Umbilical cord (tissue), 2 donors: ENCODE results near the gene CDKAL1. TPM values are rescaled to one million over a fixed set of nuclear protein-coding genes. Genes with fewer than 3 reads are reported as not detected.
A peak's percentile ranks its signal among the peaks of the same experiment; 100 is the strongest.

Experiments
- DNase-seq: peaks from one replicate; pipeline ENCODE4 v3.0.0-alpha.2; 2015; ENCODE audit warnings: low spot score
- total RNA-seq: library from RNA; depleted of rRNA; stranded (reverse); fragments of >200 nt; gene quantifications from one replicate; pipeline ENCODE4 v1.2.3, GENCODE V29; 2014; ENCODE audit warnings: low replicate concordance; ENCODE audit not compliant: insufficient read depth

Gene CDKAL1
- total RNA-seq, 1 donor from 2014 or later, result 24.6 TPM

DNA sequence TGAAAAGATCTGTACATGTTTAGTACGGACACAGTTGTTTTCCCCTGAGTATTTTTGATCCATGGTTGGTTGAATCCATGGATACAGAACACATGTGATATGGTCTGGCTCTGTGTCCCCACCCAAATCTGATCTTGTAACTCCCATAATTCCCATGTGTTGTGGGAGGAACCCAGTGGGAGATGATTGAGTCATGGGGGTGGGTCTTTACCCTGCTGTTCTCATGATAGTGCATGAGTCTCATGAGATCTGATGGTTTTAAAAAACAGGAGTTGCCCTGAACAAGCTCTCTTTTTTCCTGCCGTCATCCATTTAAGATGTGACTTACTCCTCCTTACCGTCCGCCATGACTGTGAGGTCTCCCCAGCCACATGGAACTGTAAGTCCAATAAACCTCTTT is 139.2 kb downstream of the CDKAL1 start:
- DNase-seq, result no peak

DNA sequence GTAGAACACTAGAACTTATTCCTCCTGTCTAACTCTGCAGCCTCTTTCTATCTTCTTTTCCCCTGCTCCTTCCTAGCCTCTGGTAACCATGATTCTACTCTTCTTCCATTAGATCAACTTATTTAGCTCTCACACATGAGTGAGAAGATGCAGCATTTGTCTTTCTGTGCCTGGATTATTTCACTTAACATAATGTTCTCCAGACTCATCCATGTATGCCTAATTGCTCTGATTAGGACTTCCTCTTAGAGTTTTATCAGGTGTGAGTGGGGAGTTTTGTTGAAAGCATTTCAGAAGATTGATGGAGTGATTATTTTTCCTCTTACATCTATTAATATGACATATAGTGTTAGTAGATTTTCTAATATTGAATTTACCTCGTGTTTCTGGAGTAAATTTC is 140.4 kb downstream of the CDKAL1 start:
- no peak for DNase-seq

DNA sequence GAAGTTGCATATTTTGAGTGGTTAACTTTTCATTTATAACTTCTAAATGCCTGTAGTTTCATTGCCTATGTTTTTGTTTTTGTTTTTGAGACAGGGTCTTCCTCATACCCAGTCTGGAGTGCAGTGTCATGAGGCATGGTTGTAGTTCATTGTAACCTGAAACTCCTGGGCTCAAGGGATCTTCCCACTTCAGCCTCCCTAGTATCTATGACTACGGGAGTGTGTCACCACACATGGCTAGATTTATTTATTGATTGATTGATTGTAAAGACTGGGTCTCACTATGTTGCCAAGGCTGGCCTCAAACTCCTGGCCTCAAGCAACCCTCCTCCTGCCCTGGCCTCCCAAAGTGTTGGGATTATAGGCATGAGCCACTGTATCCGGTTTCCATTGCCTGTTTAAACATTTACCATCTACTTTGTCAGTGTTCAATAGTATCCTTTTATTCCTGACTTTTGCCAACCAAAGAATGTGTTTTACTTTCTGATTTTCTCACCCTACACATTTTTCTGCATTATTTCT is 144.6 kb downstream of the CDKAL1 start:
- no peak for DNase-seq

DNA sequence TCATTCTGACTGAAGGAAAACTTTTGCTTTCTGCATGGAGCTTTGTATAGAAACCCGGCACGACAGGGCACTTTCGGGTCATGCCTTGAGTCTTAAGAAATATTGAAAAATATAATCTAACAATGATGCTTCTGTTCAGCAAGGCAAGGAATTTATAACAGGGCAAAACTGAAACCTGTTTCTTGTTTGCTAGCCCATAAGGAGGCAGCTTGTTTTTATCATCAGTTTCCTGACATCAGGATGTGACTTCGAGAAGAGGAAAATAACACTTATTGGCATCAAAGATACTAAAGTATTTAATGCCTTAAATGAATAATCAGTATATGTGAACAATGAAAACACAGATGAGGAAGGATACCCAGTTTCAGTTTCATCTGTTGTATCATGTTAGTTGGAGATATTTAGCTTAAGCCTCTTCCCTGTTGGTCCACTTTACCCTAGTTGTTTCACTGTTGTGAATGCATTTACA is 146.5 kb downstream of the CDKAL1 start:
- DNase-seq, result no peak

DNA sequence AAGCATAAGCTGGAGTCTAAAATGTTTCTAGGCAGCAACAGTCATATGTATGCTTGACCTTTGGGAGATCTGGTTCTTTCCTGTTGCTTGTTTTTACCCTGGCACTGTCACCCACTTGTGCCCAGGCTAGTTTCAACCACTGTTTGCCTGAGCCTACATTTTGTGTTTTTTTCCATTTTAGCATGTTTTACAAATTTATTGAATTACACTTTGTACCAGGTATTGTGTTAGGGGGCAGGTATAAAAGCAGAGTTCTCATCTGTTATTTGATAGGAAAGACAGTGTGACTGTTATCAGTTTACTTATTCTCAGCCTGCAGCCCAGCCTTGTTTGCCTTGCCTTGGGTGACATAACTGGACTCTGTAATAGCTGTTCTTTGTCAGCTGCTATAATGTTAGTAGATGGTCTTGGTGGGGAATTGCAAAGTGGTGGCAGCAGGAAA is 147.0 kb downstream of the CDKAL1 start:
- DNase-seq, result no peak

DNA sequence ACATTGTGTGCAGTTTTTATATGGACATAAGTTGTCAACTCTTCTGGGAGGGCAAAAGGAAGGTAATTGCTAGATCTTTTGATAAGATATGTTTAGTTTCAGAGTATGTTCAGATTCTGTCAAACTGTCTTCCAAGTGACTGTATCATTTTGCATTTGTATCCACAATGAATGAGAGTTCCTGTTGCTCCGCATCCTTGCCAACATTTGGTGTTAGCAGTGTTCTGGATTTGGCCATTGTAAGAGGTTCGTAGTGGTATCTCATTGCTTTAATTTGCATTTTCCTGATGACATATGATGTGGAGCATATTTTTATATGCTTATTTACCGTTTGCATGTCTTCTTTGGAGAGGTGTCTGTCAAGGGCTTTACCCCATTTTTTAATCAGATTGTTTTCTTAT is 150.2 kb downstream of the CDKAL1 start:
- no peak for DNase-seq

DNA sequence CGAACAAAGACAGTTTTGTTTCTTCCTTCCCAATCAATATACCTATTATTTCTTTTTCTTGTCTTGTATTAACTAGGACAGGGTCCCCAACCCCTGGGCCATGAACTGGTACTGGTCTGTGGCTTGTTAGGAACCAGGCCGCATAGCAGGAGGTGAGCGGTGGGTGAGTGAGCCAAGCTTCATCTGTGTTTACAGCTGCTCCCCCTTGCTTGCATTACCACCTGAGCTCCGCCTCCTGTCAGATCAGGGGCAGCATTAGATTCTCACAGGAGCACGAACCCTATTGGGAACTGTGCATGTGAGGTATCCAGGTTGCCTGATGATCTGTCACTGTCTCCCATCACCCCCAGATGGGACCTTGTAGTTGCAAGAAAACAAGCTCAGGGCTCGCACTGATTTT is 151.9 kb downstream of the CDKAL1 start:
- DNase-seq, result no peak

DNA sequence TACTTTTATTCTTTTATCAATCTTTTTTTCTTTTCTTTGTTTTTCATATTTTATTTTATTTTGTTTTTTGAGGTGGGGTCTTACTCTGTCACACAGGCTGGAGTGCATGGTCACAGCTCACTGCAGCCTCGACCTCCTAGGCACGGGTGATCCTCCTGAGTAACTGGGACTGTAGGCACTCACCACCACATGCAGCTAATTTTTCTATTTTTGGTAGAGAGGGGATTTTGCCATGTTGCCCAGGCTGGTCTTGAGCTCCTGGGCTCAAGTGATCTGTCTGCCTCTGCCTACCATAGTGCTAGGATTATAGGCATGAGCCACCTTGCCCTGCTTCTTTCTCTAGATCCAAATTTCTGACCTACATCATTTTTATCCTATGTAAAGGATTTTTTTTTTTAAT is 153.2 kb downstream of the CDKAL1 start:
- no peak for DNase-seq

DNA sequence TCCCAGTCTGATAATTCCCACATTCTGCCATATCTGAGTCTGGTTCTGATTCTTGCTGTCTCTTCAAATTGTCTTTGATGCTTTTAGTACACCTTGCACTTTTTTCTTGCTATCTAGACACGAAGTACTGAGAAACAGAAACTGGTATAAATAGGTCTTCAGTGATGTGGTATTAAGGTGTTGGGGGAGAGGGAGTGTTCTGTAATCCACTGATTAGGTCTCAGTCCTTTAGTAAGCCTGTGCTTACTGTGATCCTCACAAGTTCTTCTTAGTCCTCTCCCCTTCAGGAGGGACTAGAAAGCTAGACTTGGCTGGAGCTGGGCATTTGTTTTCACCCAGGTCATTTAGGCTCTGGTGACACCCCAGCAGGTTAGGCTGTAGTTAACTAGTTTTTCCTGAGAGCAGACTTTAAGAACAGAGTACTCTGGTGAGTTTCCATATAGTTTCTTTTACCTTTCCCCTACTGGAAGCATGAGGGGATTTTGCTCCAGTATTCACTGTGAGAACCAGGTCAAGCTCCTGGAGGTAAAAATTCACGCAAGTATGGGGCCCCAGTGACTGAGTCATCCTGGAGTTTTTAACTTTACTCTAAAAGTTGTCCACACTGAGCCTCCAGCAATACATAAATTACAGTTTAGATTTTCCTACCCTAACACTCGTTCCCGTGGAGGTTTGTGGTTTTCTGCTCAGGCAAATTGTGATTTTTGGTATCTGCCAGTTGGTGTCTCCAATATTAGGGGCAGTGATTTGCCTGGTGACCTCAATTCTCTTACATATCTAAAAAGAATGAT is 154.6 kb downstream of the CDKAL1 start:
- no peak for DNase-seq

DNA sequence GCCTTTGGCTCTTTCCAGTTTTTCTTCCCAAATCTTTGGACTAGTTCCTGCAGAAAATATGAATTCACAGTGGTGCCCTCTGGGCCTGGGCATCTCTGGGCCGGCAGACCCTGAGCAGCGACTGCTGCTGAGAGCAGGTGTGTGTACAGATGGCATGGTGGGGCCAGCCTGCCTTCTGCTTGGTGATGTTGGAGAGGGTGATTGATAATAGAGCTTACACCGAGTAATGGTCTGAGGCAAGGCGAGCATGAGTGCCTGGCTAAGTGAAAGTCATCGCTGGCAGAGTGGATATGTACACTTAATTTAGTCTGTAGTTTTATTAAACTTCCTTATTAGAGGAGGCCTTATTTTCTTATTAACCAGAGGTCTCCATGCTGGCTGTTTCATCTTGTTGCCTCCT is 156.9 kb downstream of the CDKAL1 start:
- DNase-seq, result no peak

DNA sequence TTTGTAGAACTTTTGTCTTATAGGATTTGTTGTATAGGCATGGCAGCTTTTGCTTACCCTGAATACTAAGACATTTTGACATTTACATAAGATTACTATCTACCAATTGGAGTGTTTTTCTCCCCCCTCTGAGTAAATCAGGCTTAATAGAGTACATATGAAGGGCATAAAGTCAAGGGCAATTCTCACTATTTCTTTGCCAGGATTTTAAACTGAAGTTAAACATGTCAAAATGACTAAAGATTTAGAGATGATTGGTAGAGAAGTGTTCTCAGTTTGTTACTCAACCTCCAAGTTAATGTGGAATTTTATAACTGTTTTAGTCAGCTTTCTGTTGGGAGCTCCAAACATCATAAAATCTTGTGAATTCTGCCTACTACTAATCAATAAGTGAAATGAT is 157.8 kb downstream of the CDKAL1 start:
- no peak for DNase-seq

DNA sequence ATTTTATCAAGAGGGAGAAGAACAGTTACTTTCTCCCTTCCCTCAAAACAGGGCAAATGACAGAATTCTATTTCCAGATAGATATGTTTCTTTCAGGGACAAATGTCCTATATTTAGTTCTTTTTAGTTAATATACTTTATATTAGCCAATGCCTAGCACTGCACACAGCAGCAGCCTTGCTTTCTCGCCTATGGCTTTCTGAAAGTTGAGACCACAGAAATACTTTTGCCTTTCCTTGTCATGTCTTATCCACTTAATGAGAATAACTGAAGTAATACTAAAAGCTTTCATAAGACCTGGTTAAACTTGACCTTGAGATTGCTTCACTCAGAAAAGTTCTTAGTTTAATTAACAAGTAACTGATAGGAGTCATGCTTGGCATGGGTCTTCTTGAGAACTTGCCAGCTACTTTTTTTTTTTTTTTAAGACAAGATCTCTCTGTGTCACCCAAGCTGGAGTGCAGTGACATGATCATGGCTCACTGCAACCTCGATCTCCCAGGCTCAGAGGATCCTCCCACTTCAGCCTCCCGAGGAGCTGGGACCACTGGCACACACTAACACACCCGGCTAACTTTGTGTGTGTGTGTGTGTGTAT is 159.3 kb downstream of the CDKAL1 start:
- no peak for DNase-seq

DNA sequence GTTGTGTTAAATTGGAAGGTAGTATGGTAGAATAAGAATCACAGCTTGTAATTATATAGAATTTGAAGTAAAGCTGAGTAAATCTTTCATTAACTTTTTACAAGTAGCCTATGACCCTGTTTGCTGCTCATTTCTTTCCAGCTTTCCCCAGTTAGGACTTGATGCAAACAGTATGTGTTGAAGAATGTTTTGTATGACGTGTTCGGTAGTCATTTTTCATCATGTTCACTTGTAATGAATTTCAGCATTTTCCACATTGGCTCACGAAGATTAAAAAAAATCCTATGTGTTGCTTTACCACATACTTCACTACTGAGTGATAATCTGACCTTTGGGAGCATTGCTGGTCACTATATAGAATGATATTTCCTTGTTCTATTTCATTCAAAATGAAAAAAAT is 162.4 kb downstream of the CDKAL1 start:
- DNase-seq, result peak; percentile 10

DNA sequence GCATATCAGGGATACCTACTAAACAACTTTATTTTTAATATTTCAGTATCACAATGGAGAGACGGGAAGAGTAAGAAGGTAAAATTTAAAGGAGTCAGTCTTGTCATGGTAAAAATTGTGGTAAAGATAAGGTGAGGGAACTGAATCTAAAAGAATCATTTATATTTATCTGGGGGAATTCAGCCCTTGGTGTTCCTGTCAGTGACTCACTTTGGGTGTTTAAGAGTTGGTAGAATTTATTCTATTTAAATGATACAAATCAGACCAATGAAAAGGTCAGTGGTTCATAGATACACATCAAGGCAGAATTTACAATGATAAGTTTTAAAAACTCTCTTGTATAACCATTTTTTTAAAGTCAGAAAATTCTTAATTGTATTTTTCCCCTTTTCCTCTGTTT is 164.4 kb downstream of the CDKAL1 start:
- DNase-seq, result no peak

DNA sequence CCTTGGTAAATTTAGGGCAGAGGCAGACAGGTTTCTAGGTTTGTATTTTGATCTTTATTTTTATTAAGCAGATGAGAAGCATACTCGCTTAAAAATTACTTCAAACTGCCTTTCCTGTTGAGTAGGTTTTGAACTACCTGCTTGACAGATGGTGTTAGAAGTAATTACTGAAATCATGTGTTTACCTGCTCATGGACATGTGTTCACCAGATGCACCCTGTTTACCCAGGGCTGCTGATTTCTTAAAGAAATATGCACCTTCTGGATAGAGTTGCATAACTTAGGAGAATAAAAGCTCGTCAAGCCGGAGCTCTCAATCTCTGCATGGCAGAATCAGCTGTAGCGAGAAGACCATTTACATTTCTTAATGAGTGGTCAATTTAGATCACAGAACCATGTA is 165.1 kb downstream of the CDKAL1 start:
- peak; percentile 31 for DNase-seq

DNA sequence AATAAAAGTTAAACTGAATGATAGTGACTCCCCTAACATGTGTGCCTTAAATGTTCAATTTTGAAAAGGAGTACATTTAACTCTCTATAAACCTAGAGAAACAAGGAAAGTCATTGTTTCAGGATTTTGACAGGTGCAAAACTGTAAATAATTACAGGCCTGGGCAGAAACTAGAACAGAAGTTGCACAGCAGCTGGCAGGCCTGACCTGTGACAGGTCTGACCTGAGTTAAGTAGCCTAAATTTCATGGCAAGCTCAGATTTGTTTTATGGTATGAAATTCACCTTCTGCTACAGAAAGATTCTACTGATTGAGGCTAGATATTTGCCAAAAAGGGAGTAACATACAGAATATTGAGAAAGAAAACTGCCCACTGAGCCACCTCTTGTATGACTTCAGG is 166.1 kb downstream of the CDKAL1 start:
- no peak for DNase-seq

DNA sequence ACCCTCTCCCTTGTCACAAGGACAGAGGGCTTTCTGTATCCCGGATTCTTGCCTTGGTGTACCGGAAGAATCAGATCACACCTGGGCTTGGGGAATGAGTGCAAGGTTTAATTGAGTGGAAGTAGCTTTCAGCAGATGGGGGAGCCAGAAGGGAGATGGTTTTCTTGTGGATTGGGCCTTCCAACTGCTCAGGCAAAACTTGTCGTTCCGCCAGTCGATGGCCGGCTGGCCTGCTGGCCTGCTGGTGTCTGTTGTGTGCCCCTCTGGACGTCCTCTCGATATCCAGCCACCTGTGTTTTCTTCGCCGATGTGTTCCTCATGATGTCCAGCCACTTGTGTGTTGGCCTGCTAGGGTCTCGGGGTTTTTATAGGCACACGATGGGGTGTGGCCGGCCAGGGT is 168.1 kb downstream of the CDKAL1 start:
- no peak for DNase-seq

DNA sequence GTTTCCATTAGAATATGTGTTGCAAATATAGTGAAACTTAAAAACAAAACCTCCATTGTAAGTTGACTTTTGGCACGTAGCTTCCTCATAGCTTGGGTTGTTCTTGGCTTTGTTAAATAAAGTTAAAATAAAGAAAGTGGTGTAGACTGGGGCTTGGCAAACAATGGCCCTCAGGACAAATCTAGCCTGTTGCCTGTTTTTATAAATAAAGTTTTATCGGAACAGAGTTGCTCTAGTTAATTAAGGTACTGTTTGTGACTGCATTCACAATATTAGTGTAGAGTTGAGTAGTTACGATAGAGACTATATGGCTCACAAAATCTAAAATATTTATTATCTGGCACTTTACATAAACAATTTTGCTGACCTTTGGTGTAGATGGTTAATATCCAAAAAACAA is 168.8 kb downstream of the CDKAL1 start:
- no peak for DNase-seq

DNA sequence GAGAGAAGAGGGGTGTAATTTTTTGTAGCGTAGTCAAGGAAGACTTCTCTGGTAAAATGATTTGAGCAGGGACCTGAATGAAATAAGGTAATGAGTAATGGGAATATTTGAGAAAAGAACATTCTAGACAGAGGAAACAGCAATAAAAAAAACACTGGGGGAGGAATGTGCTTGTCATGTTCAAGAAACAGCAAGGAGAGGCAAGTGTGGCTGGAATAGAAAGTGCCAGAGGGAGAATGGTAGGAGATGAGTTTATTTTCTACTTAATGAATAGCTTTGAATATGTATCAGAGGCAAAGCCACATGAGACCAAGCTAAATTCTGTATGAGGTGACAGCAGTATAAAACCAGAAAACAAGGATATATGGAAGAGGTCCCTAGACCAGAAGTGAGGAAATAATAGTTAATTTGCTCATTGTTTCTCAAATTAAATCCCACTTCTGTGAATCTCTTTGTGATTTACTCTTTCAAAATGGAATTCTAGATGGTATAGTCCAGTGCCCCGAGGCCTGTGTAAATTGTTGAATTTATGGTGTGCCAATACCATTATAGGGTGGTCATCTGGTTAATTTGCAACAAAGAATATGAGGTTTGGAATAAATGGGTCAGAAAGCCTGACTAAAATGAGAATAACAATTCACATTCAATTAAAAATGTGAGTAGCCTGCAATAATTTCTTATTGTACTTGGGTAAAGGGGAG is 170.2 kb downstream of the CDKAL1 start:
- DNase-seq, result no peak

DNA sequence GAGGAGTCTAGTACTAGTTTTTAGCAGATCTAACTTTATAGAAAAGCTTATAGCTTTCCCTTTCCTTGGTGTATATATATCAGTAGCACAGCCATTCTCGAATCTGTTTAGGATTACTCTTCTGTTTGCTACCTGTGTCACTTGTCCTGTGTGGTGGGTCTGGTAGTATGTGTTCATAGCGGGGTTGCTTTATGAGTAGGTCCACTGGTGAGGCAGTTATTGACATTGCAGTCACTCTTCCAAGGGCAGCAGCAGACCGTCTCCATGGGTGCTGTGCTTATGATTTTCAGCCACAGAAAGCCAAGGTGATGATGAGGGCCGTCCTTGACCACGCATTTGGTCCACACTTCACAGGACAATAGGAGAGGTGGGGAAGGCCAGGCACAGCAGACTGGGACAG is 171.5 kb downstream of the CDKAL1 start:
- DNase-seq, result no peak

DNA sequence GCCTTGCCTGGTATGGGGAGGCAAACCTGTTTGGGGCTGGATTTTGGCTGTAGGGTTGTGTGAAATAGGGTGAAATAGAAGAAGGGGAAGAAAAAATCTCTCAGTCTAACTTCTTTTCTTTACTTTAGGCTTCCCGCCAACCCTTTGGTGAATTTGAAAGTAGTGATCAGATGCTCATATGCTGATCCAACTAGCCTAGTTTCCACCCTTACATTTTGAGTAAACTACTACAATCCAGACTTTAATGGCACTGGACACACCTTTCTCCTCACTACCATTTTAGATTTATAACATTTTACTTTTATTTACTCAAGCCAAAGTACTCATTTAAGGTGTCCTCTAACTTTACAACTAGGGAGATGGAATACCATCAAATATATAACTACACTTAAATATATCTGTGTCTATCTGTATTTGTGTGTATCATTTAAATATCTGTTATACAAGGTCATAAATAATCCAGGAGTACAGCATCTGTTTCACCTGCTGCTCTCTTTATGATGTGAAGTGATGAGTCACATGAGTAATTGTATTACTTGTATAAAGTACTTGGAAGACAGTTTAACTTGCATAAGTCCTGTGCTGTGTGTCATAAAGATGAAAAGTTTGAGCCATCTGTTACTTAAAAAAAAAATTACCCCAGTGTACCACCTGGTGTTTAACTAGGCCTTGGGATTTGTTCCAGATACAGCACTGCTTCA is 172.1 kb downstream of the CDKAL1 start:
- no peak for DNase-seq

DNA sequence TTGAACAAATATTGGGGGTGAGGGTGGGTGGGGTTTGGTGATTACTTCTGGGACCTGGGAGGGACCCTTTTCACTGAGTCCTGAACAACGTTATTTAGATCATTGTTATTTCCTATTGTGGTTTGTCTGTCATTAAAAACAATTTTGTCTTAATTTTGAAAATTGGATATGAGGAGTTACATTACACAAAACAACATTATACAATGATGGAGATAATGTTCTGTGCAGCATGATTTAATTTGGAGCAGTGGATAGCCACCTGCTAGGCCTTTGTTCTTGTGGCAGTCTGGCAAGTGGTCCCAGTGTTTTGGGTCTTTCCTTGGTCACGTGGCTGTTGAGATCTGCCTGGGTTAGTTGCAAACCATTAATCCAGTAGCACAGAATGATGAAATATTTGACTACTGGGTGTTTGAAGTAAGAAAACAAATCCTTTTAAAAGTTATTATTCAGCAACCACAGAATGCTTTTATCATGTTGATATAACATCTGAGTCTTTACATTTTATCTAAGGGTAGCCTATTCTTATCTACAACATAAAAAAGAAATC is 172.8 kb downstream of the CDKAL1 start:
- no peak for DNase-seq
